PC-3 (cell line): ENCODE measurements around the gene ANXA9. TPM values are rescaled to one million over a fixed set of nuclear protein-coding genes. Genes with fewer than 3 reads are reported as not detected.

Source experiments
- ATAC-seq: fragments of 200-7000 bp; cut with Tn5 transposase; 2 replicates; pipeline ENCODE4 v1.9.1; 2020; ENCODE audit warnings: mild to moderate bottlenecking, moderate library complexity
- BruUV-seq: library from RNA; stranded (reverse); fragments of 400-500 nt; replicated peaks from 2 replicates; lab custom pipeline; 2021; lab: Mats Ljungman, UMichigan
- CTCF ChIA-PET: fragments of 300-600 bp; sonication (Branson Sonifier 250); formaldehyde crosslinking; loops from one replicate; lab custom pipeline; 2022; ENCODE audit warnings: antibody characterized with exemption; lab: Charles Lee
- POLR2A ChIA-PET: fragments of 300-600 bp; sonication (Branson Sonifier 250); formaldehyde crosslinking; loops from one replicate; lab custom pipeline; 2022; ENCODE audit warnings: antibody characterized with exemption; ENCODE audit not compliant: unreplicated experiment; lab: Charles Lee
- DNase-seq: peaks from one replicate; pipeline ENCODE4 v3.0.0-alpha.2; 2015
- H2AFZ ChIP-seq: fragments of 300-600 bp; sonication (generic); 2 replicates; pipeline ENCODE4 v1.6.0; 2016; ENCODE audit warnings: antibody characterized with exemption, low read length
- H3F3A ChIP-seq: fragments of 300-600 bp; sonication (generic); one replicate; pipeline ENCODE4 v1.6.0; 2017; ENCODE audit warnings: antibody characterized with exemption, low read length, control low read depth, mild to moderate bottlenecking; ENCODE audit not compliant: unreplicated experiment
- H3K27ac ChIP-seq: fragments of 300-600 bp; sonication (generic); 2 replicates; pipeline ENCODE4 v1.5.1; 2016; ENCODE audit warnings: mild to moderate bottlenecking, low read length
- H3K27me3 ChIP-seq: fragments of 300-600 bp; sonication (generic); 2 replicates; pipeline ENCODE4 v1.6.1; 2016; ENCODE audit warnings: low read length, mixed read lengths
- H3K36me3 ChIP-seq: fragments of 300-600 bp; sonication (generic); 2 replicates; pipeline ENCODE4 v1.6.1; 2016; ENCODE audit warnings: low read depth, mixed run types, low read length, mixed read lengths
- H3K4me1 ChIP-seq: fragments of 300-600 bp; sonication (generic); 2 replicates; pipeline ENCODE4 v1.5.1; 2016; ENCODE audit warnings: low read length; ENCODE audit not compliant: insufficient read depth
- H3K4me2 ChIP-seq: fragments of 300-600 bp; sonication (generic); 2 replicates; pipeline ENCODE4 v1.6.0; 2016; ENCODE audit warnings: low read length
- H3K4me3 ChIP-seq: fragments of 300-600 bp; sonication (generic); 2 replicates; pipeline ENCODE4 v1.5.1; 2016; ENCODE audit warnings: mild to moderate bottlenecking, low read length, mixed read lengths
- H3K79me2 ChIP-seq: fragments of 300-600 bp; sonication (generic); 2 replicates; pipeline ENCODE4 v1.6.1; 2017; ENCODE audit warnings: low read length, mixed read lengths
- H3K9ac ChIP-seq: fragments of 300-600 bp; sonication (generic); 2 replicates; pipeline ENCODE4 v1.6.0; 2016; ENCODE audit warnings: mild to moderate bottlenecking, low read length
- H3K9me2 ChIP-seq: fragments of 300-600 bp; sonication (generic); replicated peaks from 2 replicates; pipeline ENCODE4 v1.6.1; 2016; ENCODE audit warnings: mixed run types, low read length, mixed read lengths
- H3K9me3 ChIP-seq: fragments of 300-600 bp; sonication (generic); 2 replicates; pipeline ENCODE4 v1.6.1; 2016; ENCODE audit warnings: low read length, mixed read lengths
- H4K20me1 ChIP-seq: fragments of 300-600 bp; sonication (generic); 2 replicates; pipeline ENCODE4 v1.6.1; 2016; ENCODE audit warnings: low read length, mixed read lengths
- EZH2 ChIP-seq: fragments of 300-600 bp; sonication (generic); IDR thresholded peaks from one replicate; pipeline ENCODE4 v1.6.1; 2017; ENCODE audit warnings: antibody characterized with exemption, mild to moderate bottlenecking, low read length; ENCODE audit not compliant: unreplicated experiment
- EZH2phosphoT487 ChIP-seq: fragments of 300-600 bp; sonication (generic); IDR thresholded peaks from 2 replicates; pipeline ENCODE4 v1.6.1; 2018; ENCODE audit warnings: mild to moderate bottlenecking, antibody characterized with exemption, low read length, borderline replicate concordance
- intact Hi-C: fragments of 100-400 bp; cut with micrococcal nuclease; formaldehyde crosslinking; loops from 2 replicates; pipeline ENCODE4 v1.9.0; 2023
- total RNA-seq: library from RNA; depleted of rRNA; stranded (reverse); fragments of >200 nt; gene quantifications from 2 replicates; pipeline ENCODE4 v1.2.3, GENCODE V29; 2014
- TF ChIP-seq, protein P1 (sequence below): fragments of 300-600 bp; sonication (generic); conservative IDR thresholded peaks from 2 replicates; pipeline ENCODE4 v1.5.1; 2017; ENCODE audit warnings: antibody characterized with exemption, low read depth, mild to moderate bottlenecking, low read length

ANXA9 gene
- total RNA-seq, 1 experiment from 2014 or later: 0.18 TPM

DNA sequence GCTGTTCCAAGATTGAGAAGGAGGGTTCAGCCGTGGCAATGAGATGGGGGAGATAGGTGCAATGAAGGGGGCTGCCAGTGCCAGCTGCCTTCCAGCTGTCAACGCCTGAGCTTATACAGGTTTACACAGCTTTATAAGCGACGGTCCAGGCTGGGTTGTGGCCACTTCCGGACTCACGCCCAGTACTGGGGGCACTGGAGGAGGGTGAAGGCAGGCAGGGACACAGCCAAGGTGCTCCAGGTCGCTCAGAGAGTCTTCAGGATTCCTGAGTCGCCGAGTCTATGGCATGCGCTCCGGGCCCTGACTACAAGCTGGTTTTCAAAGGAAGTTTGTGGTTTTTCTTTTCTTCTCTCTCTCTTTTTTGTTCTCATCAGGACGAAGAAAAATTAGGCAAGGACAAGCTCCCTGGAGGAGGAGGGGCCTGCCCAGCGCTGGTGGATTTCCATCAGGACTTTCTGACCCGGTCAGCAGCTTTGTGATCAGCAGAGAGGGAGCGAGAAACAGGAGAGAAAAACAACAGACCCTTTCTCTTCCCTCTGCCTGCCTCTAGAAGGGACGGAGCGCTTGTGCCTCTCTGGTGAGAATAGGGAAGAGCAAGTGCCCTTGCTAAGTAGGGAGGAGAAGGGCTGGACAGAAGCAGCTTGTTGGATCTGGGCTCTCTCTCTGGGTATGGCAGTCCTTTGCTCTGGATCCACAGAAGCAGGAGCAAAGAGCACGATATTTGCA is 24.4 kb downstream of the ANXA9 start, which contains the start of gene MINDY1:
Gene MINDY1, minus strand, starts transcription at position 576 of the 726 bp plus-strand sequence. CDS start 4,285 bp downstream, outside the sequence.
- no peaks in the 10 kb centered on the region for H3K9me2 ChIP-seq
- TF ChIP-seq, protein P1, sequence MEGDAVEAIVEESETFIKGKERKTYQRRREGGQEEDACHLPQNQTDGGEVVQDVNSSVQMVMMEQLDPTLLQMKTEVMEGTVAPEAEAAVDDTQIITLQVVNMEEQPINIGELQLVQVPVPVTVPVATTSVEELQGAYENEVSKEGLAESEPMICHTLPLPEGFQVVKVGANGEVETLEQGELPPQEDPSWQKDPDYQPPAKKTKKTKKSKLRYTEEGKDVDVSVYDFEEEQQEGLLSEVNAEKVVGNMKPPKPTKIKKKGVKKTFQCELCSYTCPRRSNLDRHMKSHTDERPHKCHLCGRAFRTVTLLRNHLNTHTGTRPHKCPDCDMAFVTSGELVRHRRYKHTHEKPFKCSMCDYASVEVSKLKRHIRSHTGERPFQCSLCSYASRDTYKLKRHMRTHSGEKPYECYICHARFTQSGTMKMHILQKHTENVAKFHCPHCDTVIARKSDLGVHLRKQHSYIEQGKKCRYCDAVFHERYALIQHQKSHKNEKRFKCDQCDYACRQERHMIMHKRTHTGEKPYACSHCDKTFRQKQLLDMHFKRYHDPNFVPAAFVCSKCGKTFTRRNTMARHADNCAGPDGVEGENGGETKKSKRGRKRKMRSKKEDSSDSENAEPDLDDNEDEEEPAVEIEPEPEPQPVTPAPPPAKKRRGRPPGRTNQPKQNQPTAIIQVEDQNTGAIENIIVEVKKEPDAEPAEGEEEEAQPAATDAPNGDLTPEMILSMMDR: peak; percentile 64
- no peak for TF ChIP-seq EZH2phosphoT487
- H3K79me2 ChIP-seq: peaks cover 27% of the 10 kb centered on the region
- peak within 1 kb of the TSS; percentile 86 for H3K4me3 ChIP-seq
- H3K4me1 ChIP-seq: peaks cover 37% of the 10 kb centered on the region
- peak within 1 kb of the TSS; percentile 92 for H3K4me2 ChIP-seq
- H2AFZ ChIP-seq: peak within 1 kb of the TSS; percentile 75
- no peaks in the 10 kb centered on the region for H3K9me3 ChIP-seq
- ATAC-seq: peak; percentile 69
- H3F3A ChIP-seq: peaks cover 6% of the 10 kb centered on the region
- BruUV-seq: TSS peak; percentile 57
- CTCF ChIA-PET: interaction anchor here (0.6 to 1.7 kb wide), 5 partner anchors 9 to 81 kb away, joined by 4 to 17 read pairs (median 5); partner anchors contain the start of gene CERS2
- no peaks in the 10 kb centered on the region for H3K36me3 ChIP-seq
- no peaks in the 10 kb centered on the region for H3K27me3 ChIP-seq
- peak within 1 kb of the TSS; percentile 82 for H3K27ac ChIP-seq
- no peaks in the 10 kb centered on the region for H4K20me1 ChIP-seq
- POLR2A ChIA-PET: interaction anchor here (0.6 to 0.9 kb wide), 4 partner anchors 32 to 460 kb away, joined by 3 to 7 read pairs (median 5); partner anchors contain the start of genes CERS2 and GABPB2
- intact Hi-C loops: loop anchor here (1.0 to 10.0 kb wide), 4 partner anchors 27 to 382 kb away; partner anchors contain the start of genes C1orf56, ENSA and GOLPH3L
- H3K9ac ChIP-seq: peak within 1 kb of the TSS; percentile 47
- DNase-seq: peak; percentile 80

DNA sequence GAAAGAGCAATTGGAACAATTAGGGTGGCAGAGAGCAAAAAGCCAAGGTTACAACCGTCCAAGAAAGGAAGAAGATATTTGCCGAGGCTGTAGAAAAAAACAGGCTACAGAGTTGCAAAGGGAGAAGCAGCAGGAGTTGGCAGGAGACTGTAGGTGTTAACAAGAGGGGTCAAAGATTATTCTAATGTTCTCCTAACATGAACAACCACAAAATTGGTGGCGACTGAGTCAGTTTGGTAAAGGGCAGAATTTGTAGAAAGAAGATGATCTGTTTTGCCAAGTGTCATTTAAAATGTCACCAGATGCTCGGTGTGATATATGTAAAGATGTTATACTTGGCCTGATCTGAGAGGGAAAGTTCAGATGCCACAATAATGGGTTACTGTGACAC is 25.8 kb downstream of the ANXA9 start:
- BruUV-seq: no TSS peak
- Histone ChIP-seq H4K20me1 (no peaks in the 10 kb centered on the region), H3K9me3 (no peaks in the 10 kb centered on the region), H2AFZ (peak overlapping the region; percentile 13), H3K4me2 (peak overlapping the region; percentile 92), H3F3A (peaks cover 6% of the 10 kb centered on the region), H3K9ac (peak overlapping the region; percentile 47), H3K27me3 (no peaks in the 10 kb centered on the region), H3K27ac (peak overlapping the region; percentile 82), H3K9me2 (no peaks in the 10 kb centered on the region), H3K79me2 (peaks cover 32% of the 10 kb centered on the region), H3K4me3 (peak overlapping the region; percentile 86), H3K36me3 (no peaks in the 10 kb centered on the region), H3K4me1 (peaks cover 37% of the 10 kb centered on the region)
- no peak for DNase-seq
- CTCF ChIA-PET: no interaction called here
- TF ChIP-seq EZH2: no peak
- TF ChIP-seq, protein P1: no peak
- intact Hi-C loops: loop anchor here (5.0 to 10.0 kb wide), 3 partner anchors 39 to 383 kb away; partner anchors contain the start of genes C1orf56, ENSA and GOLPH3L
- no peak for ATAC-seq
- POLR2A ChIA-PET: no interaction called here
